GM21390 (cell line): ENCODE measurements around the gene NCAM1.
A peak's percentile ranks its signal among the peaks of the same experiment; 100 is the strongest.
"Not testable (repeated sequence)": the region's sequence is repeated elsewhere in the genome, so short reads cannot be mapped to it uniquely, and the experiment has no call there.

Experiments used
- ATAC-seq: cut with Tn5 transposase; IDR thresholded peaks from one replicate; pipeline ENCODE4 v1.9.1; 2021; ENCODE audit not compliant: unreplicated experiment

Gene NCAM1

GRCh38 chr11:113293936-113294335, 332.7 kb downstream of the NCAM1 start:
- ATAC-seq: no peak

- ATAC-seq: no peak
Measured at GRCh38 chr11:113295993-113296392, 334.8 kb downstream of the NCAM1 start.

DNA sequence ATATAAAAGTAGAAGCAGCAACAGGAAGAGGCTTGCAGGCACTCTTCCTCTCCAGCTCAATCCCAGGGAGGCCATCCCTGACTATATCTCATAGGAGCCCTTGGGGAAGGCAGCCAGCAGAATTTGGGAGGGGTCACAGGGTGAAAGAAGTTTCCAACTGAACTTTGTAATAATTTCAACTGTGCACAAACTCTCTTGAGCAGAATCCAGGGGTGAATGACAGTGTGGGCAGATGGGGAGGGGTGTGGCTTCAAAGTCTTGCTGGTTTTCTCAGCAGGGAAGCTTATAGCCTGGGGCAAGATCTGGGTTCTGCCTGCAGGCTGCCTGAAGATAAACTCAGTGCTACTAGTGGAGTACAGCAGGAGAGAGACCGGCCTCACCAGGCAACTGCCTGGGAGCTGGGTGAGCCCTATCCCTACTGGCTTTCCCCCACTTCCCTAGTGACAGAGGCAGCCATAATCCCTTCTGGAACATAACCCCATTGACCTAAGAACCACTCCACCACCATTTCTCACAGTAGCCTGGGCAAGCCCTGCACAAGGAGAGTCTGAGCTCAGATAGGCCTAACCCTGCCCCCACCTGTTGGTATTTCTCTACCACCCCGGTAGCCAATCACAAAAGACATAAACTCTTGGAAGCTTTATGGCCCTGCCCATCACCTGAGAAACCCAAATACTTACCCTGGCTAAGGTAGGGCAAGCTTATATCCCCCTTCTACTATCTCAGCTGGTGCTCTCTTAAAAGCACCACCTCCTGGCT, 335.4 kb downstream of the NCAM1 start:
- no peak for ATAC-seq

DNA sequence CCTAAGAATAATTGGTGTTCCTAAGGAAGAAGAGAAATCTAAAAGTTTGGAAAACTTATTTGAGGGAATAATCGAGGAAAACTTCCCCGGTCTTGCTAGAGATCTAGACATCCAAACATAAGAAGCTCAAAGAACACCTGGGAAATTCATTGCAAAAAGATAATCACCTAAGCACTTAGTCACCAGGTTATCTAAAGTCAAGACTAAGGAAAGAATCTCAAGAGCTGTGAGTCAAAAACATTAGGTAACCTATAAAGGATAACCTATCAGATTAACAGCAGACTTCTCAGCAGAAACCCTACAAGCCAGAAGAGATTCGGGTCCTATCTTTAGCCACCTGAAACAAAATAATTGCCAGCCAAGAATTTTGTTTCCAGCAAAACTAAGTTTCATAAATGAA, 337.3 kb downstream of the NCAM1 start:
- not testable (repeated sequence) for ATAC-seq

- no peak for ATAC-seq
Measured at GRCh38 chr11:113304916-113305315, 343.7 kb downstream of the NCAM1 start.

DNA sequence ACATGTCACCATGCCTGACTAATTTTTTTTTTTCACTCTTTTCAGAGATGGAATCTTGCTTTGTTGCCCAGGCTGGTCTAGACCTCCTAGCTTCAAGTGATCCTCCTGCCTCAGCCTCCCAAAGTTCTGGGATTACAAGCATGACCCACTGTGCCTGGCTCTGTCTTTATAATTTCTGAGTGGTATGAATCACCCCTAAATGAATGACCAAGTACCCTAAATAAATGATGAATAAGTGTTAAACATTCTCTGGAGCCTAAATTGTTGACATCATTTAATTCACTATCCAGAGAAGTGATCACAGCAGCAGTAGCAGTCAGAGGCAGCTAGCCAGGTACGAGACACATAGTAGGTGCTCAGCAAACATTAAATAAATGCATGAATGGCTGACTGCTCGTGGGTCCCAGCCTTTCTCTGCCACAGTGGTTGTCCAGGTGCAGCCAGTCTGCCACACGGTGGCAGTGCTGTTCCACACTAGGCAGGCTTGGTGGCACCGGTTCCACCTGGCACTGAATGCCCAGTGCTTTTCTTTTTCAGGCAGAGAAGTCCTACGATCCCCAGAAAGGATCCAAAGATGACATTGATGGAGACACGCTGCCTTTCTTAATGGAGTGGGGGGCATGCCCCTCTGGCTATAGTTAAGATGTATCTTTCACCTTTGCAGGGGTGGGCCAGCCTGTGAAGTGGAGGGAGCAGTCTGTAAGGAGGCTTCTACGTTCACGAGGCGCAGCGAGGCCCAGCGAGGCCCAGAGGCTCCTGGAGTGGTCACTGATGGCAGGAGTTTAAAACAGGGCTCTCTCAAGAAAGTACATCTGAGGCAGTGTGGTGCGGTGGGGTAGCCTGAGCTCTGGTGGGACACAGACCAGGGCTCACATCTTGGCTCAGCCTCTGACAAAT, 344.5 kb downstream of the NCAM1 start:
- peak; percentile 93 for ATAC-seq

GRCh38 chr11:113308601-113309000, 347.4 kb downstream of the NCAM1 start:
- no peak for ATAC-seq

DNA sequence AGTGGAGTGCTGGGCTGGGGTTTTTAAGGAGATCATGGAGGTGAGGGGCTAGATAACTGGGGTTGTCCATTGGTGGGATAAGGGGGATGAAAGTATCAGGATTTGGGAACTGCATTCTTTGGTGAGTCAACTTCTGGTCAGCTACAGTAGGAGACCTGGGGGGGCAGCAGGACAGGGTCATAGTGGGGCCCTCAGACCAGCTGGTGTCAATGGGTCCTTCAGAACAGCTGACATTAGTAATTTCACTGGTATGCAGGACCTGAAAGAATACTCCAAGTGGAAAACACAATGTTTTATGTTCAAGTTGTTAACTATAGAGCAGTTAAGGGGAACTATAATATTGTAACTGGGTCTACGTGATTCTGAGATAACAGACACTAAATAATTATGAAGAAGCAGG, 350.3 kb downstream of the NCAM1 start:
- ATAC-seq: no peak

GRCh38 chr11:113313601-113314000, 352.4 kb downstream of the NCAM1 start:
- ATAC-seq: no peak

DNA sequence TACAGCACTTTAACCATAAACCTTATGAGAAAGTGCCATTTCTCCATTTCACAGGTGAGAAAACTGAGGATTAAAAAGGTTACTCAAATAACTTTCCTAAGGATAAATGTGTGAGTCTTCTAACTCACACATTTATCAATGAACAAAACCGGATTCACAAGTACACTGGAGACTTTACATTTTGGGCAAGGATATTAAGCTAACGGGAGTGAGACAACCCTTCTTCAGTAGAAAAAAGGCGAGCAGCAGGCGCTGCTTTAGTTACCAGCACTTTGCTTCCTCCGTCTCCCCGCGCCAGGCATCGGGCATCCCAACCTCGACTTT, 352.8 kb downstream of the NCAM1 start:
- ATAC-seq: no peak

DNA sequence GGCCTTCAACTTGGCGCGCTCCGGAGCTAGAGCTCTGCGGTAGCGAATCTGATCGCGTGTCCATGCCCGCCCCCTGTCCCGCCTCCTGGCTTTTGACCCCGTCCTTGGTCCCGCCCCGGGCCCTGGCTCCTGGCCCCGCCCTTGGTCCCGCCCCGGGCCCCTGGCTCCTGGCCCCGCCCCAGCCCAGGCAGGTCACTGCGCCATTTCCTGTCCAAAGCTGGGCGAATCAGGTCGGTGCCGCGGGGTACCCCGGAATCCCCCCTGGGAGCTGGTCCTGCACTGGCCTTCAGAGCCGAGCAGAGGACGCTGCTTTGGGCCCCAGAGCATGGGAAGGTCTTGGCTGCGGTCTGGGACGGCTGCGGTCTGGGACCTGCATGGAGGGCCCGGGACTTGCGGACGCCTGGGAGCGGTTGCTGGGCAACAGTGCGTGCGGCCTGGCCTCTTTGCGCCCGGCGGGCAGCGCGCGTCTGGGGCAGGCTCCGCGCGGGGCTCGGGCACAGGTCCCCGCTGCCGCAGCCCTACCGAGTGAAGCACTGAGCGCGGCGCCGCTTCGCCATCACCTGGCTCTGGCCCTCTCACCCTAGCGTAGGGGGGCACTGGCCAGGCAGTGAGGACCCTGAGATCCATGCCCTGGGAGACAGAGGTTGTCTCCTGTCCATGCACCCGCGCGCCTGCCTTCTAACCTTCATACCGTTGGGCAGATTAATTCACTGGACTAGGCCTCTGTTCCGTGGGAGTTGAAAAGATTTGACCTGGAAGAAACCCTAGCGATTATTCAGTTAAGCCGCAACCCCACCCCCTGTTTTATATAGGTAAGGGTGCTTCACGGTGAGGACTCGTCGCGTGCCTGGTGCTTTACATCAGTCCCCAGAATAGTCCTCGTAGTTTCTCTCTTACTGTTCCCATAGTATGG, 353.4 kb downstream of the NCAM1 start, which contains the start of gene TTC12:
TTC12 (plus strand) TSS at position 195 of the 913 bp plus-strand sequence. CDS start 1,675 bp downstream, outside the sequence.
- peak; percentile 99 for ATAC-seq

DNA sequence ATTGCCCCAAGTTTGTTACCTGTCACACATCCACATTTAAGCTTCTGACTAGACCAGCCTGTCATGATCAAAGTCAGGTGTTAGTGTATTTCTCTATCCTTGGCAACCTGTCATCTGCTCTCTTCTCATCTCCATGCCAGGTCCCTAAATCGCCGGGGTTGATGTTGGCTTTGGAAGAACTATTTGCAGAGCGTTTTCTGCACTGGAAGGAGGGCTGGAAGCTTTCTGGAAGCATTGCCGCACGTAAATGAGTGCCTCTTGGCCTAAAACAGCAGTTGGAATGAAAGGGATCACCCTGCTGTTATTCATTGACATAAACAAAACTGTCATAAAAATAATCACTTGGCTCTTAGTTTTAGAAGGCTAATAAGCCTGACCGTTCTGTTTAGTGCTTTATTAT, 354.6 kb downstream of the NCAM1 start:
- ATAC-seq: no peak

DNA sequence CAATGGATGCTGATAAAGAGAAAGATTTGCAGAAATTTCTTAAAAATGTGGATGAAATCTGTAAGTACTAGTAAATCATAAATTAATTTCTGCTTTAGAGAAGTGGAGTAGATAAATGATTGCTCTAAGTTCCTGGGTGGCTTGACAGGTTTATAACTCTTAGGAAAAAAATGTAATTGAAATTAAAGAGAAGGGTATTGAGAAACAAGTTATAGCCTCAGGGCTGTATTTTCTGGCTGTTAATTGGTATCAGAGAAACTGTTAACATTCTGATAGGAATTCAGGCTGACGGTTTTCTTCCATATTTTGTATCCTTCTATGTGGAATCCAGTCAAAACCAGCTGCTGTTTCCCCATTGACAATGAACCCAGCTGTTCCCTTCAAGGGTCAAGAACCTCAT, 355.0 kb downstream of the NCAM1 start:
- no peak for ATAC-seq

GRCh38 chr11:113317339-113317738, 356.1 kb downstream of the NCAM1 start:
- ATAC-seq: no peak

GRCh38 chr11:113319085-113319484, 357.9 kb downstream of the NCAM1 start:
- no peak for ATAC-seq

DNA sequence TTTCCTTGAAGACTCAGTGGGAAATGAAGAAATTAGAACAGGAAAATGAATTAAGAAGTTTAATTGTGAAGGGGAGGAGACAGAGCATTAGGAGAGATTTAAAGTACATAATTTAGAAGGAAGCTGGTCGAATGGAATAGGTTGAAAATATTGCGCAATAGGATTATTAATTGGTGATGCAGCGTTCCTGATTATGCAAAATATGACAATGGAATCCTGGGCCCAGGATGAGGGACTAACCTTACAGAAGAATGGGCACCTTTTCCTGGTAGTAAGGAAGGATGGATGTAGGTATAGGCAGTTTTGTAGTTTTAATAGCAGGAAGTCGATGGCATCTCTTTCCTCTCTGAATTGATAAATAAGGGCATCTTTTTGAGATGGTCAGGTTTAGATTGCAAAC, 360.9 kb downstream of the NCAM1 start:
- no peak for ATAC-seq

DNA sequence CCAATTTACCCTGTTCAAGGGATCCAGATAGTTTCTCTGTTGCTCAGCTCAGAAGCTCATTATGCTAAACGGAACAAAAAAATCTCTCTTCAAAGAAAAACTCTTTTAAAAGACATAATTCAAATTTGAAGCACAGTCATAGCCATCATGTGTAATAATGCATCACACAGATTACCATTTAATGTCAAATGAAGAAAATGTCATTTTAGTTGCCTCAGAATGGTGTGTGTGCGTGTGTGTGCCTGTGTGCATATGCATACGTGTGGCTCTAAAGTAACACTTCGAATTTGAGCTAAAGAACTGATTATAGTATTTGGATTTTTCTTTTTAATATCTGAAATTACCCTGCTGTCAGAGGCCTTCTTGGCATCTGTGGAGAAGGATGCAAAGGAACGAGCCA, 363.0 kb downstream of the NCAM1 start:
- no peak for ATAC-seq
